ENCODE results near the gene TEN1.

DNA sequence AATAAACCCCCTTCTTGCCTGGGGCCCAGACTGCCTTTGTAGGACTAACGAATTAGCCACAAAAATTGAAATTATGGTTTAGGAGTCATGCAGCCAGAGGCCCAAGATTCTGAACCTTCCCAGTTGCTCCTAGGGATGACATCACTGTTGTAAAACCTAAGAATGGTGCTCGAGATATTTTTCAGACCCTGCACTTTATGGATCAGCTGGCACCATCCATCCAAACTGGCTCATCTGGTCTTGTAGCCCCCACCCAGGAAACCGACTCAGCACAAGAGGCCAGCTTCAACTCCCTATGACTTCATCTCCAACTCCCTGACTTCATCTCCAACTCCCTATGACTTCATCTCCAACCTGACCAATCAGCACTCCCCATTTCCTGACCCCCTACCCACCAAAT, 59.0 kb downstream of the TEN1 start:
- TF ChIP-seq, protein P1, sequence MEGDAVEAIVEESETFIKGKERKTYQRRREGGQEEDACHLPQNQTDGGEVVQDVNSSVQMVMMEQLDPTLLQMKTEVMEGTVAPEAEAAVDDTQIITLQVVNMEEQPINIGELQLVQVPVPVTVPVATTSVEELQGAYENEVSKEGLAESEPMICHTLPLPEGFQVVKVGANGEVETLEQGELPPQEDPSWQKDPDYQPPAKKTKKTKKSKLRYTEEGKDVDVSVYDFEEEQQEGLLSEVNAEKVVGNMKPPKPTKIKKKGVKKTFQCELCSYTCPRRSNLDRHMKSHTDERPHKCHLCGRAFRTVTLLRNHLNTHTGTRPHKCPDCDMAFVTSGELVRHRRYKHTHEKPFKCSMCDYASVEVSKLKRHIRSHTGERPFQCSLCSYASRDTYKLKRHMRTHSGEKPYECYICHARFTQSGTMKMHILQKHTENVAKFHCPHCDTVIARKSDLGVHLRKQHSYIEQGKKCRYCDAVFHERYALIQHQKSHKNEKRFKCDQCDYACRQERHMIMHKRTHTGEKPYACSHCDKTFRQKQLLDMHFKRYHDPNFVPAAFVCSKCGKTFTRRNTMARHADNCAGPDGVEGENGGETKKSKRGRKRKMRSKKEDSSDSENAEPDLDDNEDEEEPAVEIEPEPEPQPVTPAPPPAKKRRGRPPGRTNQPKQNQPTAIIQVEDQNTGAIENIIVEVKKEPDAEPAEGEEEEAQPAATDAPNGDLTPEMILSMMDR (tag by site-specific recombination; IDR thresholded peaks at IDR 0.05) = no peak
- no peak for TF ChIP-seq ZNF48 (tag by site-specific recombination; IDR thresholded peaks at IDR 0.05)
